Suprapubic skin (tissue), 4 donors: ENCODE measurements around the gene TARS2. TPM values are rescaled to one million over a fixed set of nuclear protein-coding genes. Genes with fewer than 3 reads are reported as not detected.

Experiments
- DNase-seq, 2 donors: peaks; one replicate each; pipeline ENCODE4 v3.0.0-alpha.2; 2019; ENCODE audit warnings: low spot score in 2 of 2
- H3K27ac ChIP-seq: fragments of 200-600 bp; sonication (generic); one replicate; pipeline ENCODE4 v1.5.1; 2019
- H3K27me3 ChIP-seq: fragments of 200-600 bp; sonication (generic); one replicate; pipeline ENCODE4 v1.5.1; 2019
- H3K36me3 ChIP-seq: fragments of 200-600 bp; sonication (generic); one replicate; pipeline ENCODE4 v1.5.1; 2019
- H3K4me1 ChIP-seq: fragments of 200-600 bp; sonication (generic); one replicate; pipeline ENCODE4 v1.5.1; 2019
- H3K4me3 ChIP-seq: fragments of 200-600 bp; sonication (generic); one replicate; pipeline ENCODE4 v1.5.1; 2019; ENCODE audit warnings: mild to moderate bottlenecking
- H3K9me3 ChIP-seq: fragments of 200-600 bp; sonication (generic); one replicate; pipeline ENCODE4 v1.5.1; 2019
- CTCF ChIP-seq, 2 donors: fragments of 200-600 bp in 1 of 2; fragments of 450-650 bp in 1 of 2; sonication (generic) in 1 of 2; IDR thresholded peaks; one replicate each; pipeline ENCODE4 v1.5.1; 2016 to 2019; ENCODE audit warnings: antibody characterized with exemption in 2 of 2, mild to moderate bottlenecking in 1 of 2, moderate library complexity in 1 of 2
- EP300 ChIP-seq: sonication (generic); formaldehyde crosslinking; IDR thresholded peaks from one replicate; pipeline ENCODE4 v1.6.1; 2017; ENCODE audit warnings: antibody characterized with exemption
- POLR2A ChIP-seq, 2 donors: fragments of 450-650 bp; IDR thresholded peaks; one replicate each; pipeline ENCODE4 v1.6.1; 2017; ENCODE audit warnings: antibody characterized with exemption in 2 of 2, mild to moderate bottlenecking in 2 of 2, moderate library complexity in 2 of 2
- POLR2AphosphoS5 ChIP-seq, 3 donors: sonication (generic); formaldehyde crosslinking; IDR thresholded peaks; one replicate each; pipeline ENCODE4 v1.6.1; 2017; ENCODE audit warnings: antibody characterized with exemption in 3 of 3
- WGBS: methylation state at CpG from one replicate; pipeline ENCODE4 v1.1.5; 2018; 5-methylcytosine and 5-hydroxymethylcytosine counted together
- total RNA-seq, 4 donors: library from RNA; depleted of rRNA; stranded (reverse); fragments of >200 nt; gene quantifications; one replicate each; pipeline ENCODE4 v1.1.0, GENCODE V29; 2016

TARS2 gene
- total RNA-seq, 4 donors from 2014 or later: 13.7 to 29.1 (median 20.9) TPM

- Histone ChIP-seq H3K9me3 (no peaks in the 10 kb centered on the region), H3K27ac (peak overlapping the region; percentile 67), H3K36me3 (peaks cover 32% of the 10 kb centered on the region), H3K4me3 (no peak overlapping the region), H3K27me3 (no peaks in the 10 kb centered on the region), H3K4me1 (peaks cover 60% of the 10 kb centered on the region)
- TF ChIP-seq POLR2A (IDR thresholded peaks at IDR 0.05) (no peak), EP300 (no peak), POLR2AphosphoS5 (IDR thresholded peaks at IDR 0.05) (no peak)
- 74% methylated on average over 11 of the region's 12 CpGs for WGBS
- no peak for DNase-seq
These were observed 65.7 kb downstream of the TARS2 start for GRCh38 chr1:150552911-150553289.

GRCh38 chr1:150553392-150554085 lies 66.3 kb downstream of the TARS2 start:
- Histone ChIP-seq H3K36me3 (peaks cover 32% of the 10 kb centered on the region), H3K4me1 (peaks cover 63% of the 10 kb centered on the region), H3K27me3 (no peaks in the 10 kb centered on the region), H3K9me3 (no peaks in the 10 kb centered on the region), H3K27ac (peak overlapping the region; percentile 67), H3K4me3 (no peak overlapping the region)
- WGBS: 73% methylated on average over 2 of the region's 23 CpGs
- DNase-seq: no peak
- TF ChIP-seq EP300 (no peak), CTCF (IDR thresholded peaks at IDR 0.05) (no peak), POLR2AphosphoS5 (IDR thresholded peaks at IDR 0.05) (no peak), POLR2A (IDR thresholded peaks at IDR 0.05) (no peak)

- 94% methylated on average over 5 of the region's 8 CpGs for WGBS
- H3K9me3 ChIP-seq: no peaks in the 10 kb centered on the region
- H3K27me3 ChIP-seq: no peaks in the 10 kb centered on the region
- DNase-seq: no peak
- H3K4me3 ChIP-seq: no peak overlapping the region
- H3K27ac ChIP-seq: peak overlapping the region; percentile 14
- peaks cover 32% of the 10 kb centered on the region for H3K36me3 ChIP-seq
- TF ChIP-seq POLR2AphosphoS5 (IDR thresholded peaks at IDR 0.05): no peak
- no peak for TF ChIP-seq POLR2A (IDR thresholded peaks at IDR 0.05)
- H3K4me1 ChIP-seq: peaks cover 65% of the 10 kb centered on the region
These were observed 66.8 kb downstream of the TARS2 start for GRCh38 chr1:150554086-150554452.

- Histone ChIP-seq H3K4me1 (peaks cover 67% of the 10 kb centered on the region), H3K27me3 (no peaks in the 10 kb centered on the region), H3K27ac (no peak overlapping the region), H3K4me3 (no peak overlapping the region), H3K36me3 (peaks cover 32% of the 10 kb centered on the region), H3K9me3 (no peaks in the 10 kb centered on the region)
- DNase-seq: no peak
- 93% methylated on average over 15 of the region's 19 CpGs for WGBS
- TF ChIP-seq CTCF (IDR thresholded peaks at IDR 0.05) (no peak), EP300 (no peak), POLR2A (IDR thresholded peaks at IDR 0.05) (no peak), POLR2AphosphoS5 (IDR thresholded peaks at IDR 0.05) (no peak)
These were observed 68.2 kb downstream of the TARS2 start for GRCh38 chr1:150555198-150555970.

- DNase-seq: no peak
- H3K36me3 ChIP-seq: peaks cover 32% of the 10 kb centered on the region
- H3K4me1 ChIP-seq: peaks cover 63% of the 10 kb centered on the region
- no peak overlapping the region for H3K27ac ChIP-seq
- no peaks in the 10 kb centered on the region for H3K9me3 ChIP-seq
- WGBS: 79% methylated on average over 11 of the region's 26 CpGs
- H3K27me3 ChIP-seq: no peaks in the 10 kb centered on the region
- H3K4me3 ChIP-seq: no peak overlapping the region
- TF ChIP-seq CTCF (IDR thresholded peaks at IDR 0.05): no peak
- no peak for TF ChIP-seq POLR2A (IDR thresholded peaks at IDR 0.05)
- no peak for TF ChIP-seq POLR2AphosphoS5 (IDR thresholded peaks at IDR 0.05)
- TF ChIP-seq EP300: no peak
These were observed 69.0 kb downstream of the TARS2 start for GRCh38 chr1:150555971-150556865.
